Measurements from ENCODE around the gene CLEC1B.

DNA sequence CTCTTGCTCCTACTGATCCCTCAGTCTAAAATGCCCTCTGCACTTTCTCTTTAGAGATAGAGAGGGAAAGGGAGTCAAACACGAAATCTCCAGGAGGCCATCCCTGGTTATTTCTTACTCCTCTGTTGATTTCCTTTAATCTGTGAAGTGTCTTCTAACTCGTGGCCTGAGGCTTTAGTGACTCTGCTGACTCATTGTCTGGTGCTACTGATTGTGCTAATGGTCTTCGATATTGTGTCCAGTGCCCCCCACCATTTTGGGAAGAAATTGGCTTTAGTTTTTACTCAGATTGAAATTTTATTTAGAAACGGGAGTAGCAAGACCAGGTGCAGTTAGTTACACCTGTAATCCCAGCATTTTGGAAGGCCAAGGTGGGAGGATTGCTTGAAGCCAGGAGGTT, 32.4 kb upstream of the CLEC1B start:
- TF ChIP-seq POLR2AphosphoS5 (IDR thresholded peaks at IDR 0.05): no peak
- TF ChIP-seq, protein P1, sequence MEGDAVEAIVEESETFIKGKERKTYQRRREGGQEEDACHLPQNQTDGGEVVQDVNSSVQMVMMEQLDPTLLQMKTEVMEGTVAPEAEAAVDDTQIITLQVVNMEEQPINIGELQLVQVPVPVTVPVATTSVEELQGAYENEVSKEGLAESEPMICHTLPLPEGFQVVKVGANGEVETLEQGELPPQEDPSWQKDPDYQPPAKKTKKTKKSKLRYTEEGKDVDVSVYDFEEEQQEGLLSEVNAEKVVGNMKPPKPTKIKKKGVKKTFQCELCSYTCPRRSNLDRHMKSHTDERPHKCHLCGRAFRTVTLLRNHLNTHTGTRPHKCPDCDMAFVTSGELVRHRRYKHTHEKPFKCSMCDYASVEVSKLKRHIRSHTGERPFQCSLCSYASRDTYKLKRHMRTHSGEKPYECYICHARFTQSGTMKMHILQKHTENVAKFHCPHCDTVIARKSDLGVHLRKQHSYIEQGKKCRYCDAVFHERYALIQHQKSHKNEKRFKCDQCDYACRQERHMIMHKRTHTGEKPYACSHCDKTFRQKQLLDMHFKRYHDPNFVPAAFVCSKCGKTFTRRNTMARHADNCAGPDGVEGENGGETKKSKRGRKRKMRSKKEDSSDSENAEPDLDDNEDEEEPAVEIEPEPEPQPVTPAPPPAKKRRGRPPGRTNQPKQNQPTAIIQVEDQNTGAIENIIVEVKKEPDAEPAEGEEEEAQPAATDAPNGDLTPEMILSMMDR (IDR thresholded peaks at IDR 0.05): no peak

Data from transverse colon (tissue), 4 donors.